GM21576 (cell line): ENCODE measurements around the gene PRDX6.
A peak's percentile ranks its signal among the peaks of the same experiment; 100 is the strongest.
"Not testable (repeated sequence)": the region's sequence is repeated elsewhere in the genome, so short reads cannot be mapped to it uniquely, and the experiment has no call there.

ENCODE experiments used
- ATAC-seq: cut with Tn5 transposase; IDR thresholded peaks from one replicate; pipeline ENCODE4 v1.9.1; 2021; ENCODE audit warnings: mild to moderate bottlenecking, moderate library complexity; ENCODE audit not compliant: unreplicated experiment

Gene PRDX6

DNA sequence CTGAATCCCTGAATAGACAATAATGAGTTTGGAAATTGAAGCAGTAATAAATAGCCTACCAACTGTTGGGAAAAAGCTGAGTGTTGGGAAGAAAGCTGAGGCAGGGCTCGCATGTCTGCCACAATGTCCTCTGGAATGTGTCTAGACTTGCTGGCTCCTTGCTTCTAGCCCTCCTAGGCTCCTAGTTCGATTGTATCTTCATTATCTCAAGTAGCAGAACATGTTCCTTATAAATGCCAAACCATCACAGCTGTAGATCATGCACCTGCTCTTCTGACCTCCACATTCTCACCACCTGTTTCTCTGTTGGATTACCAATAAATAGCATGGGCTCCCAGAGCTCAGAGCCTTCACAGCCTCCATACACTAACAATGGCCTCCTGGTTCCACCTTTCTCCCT, 12.9 kb upstream of the PRDX6 start:
- ATAC-seq, result not testable (repeated sequence)

- no peak for ATAC-seq
Observed at GRCh38 chr1:173467426-173467825, 9.7 kb upstream of the PRDX6 start.

DNA sequence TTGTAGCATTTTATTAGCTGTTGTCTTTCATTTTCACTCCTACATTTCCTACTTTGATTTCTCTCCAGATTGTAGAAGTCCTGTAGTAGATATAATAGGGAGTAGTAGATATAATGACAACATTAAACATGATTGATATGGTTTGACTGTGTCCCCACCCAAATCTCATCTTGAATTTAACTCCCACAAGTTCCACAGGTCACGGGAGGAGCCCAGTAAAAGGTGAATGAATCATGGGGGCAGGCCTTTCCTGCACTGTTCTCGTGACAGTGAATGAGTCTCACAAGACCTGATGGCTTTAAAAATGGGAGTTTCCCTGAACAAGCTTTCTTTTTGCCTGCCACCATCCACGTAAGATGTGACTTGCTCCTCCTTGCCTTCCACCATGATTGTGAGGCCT, 7.5 kb upstream of the PRDX6 start:
- ATAC-seq, result no peak

DNA sequence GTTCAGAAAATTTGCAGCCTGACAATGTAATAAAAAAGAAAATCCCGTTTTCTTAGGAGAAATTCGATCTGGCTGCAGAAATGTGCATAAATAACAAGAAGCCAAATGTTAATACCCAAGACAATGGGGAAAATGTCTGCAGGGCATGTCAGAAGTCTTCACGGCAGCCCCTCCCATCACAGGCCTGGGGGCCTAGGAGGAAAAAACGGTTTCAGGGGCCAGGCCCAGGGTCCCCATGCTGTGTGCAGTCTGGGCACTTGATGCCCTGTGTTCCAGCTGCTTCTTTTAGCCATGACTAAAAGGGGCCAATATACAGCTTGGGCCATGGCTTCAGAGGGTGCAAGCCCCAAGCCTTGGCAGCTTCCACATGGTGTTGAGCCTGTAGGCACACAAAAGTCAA, 6.5 kb upstream of the PRDX6 start:
- ATAC-seq, result no peak

- ATAC-seq, result no peak
Observed at GRCh38 chr1:173473599-173474011, 3.5 kb upstream of the PRDX6 start.

- ATAC-seq, result no peak
Observed at GRCh38 chr1:173474097-173474779, 2.9 kb upstream of the PRDX6 start.

DNA sequence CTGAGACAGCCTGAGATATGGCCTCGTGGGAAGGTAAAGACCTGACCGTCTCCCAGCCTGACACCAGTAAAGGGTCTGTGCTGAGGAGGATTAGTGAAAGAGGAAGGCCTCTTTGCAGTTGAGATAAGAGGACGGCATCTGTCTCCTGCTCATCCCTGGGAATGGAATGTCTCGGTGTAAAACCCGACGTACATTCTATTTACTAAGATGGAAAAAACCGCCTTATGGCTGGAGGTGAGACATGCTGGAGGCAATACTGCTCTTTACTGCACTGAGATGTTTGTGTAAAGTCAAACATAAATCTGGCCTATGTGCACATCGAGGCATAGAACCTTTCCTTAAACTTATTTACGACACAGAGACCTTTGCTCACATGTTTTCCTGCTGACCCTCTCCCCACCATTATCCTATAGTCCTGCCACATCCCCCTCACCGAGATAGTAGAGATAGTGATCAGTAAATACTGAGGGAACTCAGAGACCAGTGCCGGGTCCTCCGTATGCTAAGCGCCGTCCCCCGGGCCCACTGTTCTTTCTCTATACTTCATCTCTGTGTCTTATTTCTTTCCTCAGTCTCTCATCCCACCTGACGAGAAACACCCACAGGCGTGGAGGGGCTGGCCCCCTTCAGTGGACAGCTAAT, 2.2 kb upstream of the PRDX6 start:
- not testable (repeated sequence) for ATAC-seq

DNA sequence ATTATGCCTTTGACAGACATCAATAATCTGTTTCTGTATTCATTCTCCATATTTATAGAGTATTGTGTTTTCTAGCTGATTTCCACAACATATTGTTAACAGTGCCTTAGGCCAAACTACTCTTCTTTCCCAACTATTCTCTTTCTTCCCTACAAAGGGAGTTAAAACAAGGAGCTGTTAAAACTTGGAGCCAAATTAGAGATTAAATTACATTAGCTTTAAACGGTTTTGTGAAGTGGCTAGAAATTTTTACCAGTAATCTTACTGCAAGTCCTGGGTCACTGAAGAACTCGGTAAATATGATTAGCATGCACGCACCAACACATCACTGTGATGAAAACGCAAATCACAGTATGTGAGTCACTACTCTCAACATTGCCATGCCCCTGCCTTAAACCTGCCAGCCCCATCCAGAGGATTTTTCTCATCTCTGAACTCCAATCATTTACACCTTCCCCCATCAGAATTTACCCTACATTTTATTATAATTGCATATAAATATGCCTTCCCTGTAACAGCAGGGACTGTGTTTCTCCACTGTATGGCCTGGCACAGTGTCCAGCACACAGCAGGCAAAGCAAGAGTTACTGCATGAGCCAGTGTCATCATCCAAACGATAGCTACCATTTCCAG, 1.5 kb upstream of the PRDX6 start:
- no peak for ATAC-seq

DNA sequence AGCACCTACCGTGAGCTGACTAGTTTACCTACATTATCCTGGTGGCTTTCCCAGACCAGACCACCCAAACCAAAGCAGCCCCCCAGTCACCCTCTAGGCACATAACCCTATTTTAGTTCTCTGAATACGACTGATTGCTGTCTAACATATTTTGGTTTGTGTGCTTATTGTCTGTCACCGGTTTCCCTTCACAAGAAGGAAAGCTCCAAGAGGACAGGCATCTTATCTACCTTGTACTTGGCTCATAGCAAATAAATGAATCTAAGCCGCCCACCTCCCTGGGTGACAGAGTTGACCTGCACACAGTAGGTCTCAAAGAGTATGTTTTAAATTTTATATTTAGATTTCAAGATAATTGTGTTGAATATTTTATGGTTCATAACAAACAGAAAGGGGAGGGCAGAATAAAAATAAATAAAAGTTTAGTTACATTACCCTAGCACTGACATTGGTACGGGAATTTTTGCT, 904 bp upstream of the PRDX6 start:
- ATAC-seq, result no peak

GRCh38 chr1:173476665-173477285, 360 bp upstream of the PRDX6 start:
- ATAC-seq, result peak; percentile 96

DNA sequence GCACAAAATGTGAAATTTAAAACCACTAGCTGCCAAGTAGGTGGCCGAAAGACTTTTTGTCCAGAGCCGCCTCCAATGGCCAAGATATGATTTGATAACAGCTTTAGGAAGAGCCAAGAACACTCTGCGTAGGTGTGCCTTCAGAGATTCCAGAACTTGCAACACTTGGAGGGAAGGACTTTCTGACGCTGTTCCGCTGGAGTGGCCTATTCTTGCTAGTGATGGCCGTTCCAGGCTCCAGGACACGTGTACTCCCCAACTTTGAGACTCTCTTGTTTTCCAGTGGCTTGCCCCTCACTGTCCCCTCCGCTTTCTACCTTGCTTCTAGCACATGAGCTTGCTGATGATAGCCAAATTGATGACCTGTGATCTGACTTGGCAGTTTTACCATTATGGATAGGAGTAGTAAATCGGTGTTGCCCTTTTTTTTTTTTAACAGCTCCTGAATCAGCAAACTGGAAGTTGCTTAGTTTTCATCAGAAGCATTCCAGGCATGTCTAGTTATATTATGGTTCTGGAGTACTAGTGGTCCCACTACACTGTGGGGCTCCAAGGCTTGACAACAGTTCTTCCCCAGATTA, 1.0 kb downstream of the PRDX6 start:
- ATAC-seq, result no peak

DNA sequence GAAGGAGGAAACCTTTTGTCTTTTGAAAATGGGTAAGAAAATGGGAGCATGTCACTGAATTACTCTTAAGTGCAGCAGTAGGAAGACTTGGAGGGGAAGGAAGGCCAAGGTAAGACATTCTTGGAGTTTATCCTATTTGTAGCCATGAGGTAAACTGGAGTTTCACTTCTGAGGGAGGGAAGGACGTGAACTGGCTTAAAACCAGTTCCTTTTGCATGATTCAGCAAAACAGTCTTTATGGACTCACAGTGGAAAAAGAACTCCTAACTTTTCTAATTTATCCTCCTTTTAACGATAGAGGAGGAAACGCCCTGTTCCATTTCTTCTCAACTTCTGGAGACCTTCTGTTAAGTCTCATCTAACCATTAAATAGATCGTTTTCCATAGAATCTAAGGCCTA, 2.5 kb downstream of the PRDX6 start:
- no peak for ATAC-seq

- ATAC-seq, result no peak
Observed at GRCh38 chr1:173481195-173481772, 4.1 kb downstream of the PRDX6 start.

DNA sequence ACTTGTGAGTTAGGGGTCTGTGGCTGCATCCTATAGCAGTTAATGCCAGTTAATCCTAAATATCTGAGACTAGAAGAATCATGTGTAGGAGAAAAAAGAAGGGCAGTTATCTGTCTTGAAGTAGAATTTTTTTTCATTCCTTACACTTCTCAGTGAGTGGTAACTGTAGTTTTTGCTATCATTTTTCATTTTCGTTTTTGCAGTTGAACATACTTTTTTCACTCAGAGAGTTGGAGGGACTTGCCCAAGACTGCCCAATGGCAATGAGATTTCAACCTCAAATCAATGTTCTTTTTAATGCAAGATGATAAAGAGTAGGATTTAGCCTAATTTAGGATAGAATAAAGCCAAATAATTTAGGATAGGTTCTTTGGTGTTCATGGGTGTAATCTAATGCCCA, 5.5 kb downstream of the PRDX6 start:
- no peak for ATAC-seq

- no peak for ATAC-seq
Observed at GRCh38 chr1:173484276-173484675, 7.1 kb downstream of the PRDX6 start.

GRCh38 chr1:173485401-173485800, 8.3 kb downstream of the PRDX6 start:
- no peak for ATAC-seq

DNA sequence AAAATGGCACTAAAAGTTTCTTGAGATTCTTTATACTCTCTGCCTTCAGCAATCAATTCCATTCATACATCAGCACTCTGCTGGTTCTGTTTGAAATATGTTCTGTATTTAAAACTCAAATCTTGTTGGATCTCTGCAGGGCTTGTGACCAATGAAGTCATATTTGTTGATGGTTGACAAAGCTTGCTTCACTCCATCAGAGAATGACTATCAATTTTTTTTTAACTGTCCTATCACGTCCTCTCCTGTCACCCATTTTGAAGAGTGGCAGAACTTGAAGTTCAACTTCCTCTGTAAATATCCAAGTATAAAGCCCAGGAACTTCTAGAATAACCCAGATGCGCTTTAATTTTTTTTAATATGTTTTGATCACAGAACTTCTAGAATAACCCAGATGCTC, 10.9 kb downstream of the PRDX6 start:
- ATAC-seq, result no peak

GRCh38 chr1:173489149-173489600, 12.0 kb downstream of the PRDX6 start:
- ATAC-seq, result no peak

- ATAC-seq, result no peak
Observed at GRCh38 chr1:173489929-173490328, 12.8 kb downstream of the PRDX6 start.

DNA sequence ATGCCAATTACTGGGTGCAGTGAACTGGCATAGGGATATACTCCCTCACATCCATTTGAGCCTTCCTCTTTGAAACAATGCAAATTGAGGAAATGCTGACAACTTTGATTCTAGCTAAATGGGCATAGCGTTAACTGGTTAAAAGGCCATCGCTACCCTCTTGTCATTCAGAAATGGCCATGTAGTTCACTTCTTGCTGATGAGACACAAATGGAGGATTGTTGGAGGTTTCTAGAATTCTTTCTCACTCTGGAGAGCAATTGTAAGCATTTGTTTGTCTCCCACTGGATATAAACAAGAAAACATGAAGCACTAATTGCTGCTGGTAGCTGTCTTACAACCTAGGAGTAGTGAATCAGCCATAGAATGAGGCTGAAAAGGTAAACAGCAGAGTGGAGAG, 14.4 kb downstream of the PRDX6 start:
- no peak for ATAC-seq

DNA sequence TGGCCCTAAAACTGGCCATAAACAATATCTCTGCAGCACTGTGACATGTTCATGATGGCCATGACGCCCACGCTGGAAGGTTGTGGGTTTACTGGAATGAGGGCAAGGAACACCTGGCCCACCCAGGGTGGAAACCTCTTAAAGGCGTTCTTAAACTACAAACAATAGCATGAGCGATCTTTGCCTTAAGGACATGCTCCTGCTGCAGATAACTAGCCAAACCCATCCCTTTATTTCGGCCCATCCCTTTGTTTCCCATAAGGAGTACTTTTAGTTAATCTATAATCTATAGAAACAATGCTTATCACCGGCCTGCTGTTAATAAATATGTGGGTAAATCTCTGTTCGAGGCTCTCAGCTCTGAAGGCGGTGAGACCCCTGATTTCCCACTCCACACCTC, 16.0 kb downstream of the PRDX6 start:
- not testable (repeated sequence) for ATAC-seq
